Measurements from ENCODE around the gene PAK4.

The PAK4 gene

DNA sequence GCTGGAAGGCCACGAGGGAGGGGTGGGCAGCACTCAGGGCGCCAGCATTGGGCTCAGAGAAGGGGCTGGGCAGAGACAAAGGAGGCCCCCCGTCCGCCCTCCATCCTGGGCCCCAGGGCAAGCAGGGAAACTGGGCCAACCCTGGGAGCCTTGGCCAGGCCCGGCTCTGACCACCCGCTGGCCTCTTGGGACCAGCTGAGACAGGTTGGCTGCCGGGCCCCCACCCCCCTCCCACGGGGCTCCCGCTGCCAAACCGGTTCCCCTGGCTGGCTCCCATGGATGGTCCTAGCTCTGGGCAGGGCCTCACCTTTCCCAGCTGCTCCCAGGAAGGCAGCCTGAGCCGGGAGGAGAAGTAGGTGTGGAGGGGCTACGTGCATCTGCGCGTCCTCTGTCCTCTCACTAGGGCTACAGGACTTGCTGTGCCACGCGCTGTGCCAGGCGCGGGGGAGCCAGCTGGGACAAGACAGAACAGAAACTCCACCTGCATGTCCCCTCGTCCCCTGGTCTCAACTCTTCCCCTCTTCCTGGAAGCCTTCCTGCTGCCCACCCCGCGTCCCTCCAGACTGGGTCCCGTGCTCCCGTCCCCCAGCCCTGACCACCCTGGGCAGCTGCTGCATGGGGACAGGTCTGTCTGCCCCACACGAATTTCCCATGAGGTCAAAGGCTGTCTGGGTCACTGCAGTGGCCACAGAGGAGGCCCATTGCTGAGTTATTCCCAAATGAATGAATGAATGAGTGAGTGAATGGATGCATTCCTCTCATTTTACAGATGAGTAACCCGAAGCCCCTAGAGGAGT lies 42.1 kb downstream of the PAK4 start:
- no peak for DNase-seq

DNA sequence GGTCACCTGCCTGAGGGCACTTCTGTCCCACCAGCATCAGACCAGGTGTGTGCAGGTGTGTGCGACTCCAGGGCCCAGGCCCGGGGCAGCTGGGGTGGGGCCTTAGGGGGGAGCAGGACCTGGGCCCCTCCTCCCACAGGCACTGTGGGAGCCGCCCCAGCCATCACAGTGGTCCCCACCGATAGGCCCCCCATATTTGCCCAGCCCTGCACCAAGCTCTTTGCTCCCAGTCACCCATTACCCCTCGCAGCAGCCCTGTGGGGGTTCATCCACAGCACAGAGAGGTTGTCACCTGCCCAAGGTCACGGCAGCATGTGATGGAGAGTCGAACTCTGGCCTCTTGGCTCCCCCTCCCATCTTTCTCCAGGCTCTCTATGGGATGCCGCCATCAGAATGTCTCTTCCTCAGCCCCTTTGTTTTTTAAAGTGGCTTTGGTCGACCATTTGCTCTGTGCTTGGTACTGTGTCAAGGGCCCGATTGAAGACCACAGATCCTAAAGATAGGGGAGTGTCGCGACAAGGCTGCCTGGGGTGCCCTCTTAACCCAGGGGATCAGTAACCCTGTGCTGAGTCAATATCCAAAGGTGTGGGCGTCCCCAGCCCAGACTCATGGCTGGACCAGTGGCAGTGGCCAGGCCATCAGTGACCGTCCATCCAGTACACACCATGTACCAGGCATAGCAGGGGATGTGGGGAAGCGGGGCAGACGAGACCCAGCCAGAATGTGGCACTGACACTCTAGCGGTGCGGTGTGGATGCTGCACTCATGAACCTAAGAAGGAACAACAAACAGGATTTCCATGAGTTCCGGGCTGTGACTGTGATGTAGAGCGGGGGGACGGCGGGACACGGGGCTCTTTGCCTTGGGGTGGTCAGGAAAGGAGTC lies 42.9 kb downstream of the PAK4 start:
- DNase-seq: no peak

DNA sequence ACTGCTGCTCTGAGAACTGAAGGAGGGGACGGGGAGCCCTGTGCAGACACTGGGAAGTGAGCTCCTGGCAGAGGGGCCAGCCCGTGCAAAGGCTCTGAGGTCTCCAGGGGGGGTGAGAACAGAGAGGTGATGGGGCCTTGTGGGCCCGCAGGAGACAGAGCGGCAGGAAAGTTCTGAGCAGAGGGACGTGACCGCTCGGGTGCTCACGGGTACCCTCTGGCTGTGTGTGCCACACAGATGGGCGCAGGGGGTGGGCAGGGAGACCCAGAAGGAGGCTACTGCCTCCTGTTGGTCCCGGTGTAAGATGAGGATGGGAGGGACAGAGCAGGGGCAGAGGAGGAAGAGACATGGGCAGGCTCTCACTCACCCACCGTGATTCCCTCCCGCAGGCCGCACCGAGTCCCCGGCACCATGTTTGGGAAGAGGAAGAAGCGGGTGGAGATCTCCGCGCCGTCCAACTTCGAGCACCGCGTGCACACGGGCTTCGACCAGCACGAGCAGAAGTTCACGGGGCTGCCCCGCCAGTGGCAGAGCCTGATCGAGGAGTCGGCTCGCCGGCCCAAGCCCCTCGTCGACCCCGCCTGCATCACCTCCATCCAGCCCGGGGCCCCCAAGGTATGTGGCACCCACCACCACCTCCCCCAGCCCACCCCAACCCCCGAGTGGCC lies 43.7 kb downstream of the PAK4 start:
- no peak for DNase-seq

DNA sequence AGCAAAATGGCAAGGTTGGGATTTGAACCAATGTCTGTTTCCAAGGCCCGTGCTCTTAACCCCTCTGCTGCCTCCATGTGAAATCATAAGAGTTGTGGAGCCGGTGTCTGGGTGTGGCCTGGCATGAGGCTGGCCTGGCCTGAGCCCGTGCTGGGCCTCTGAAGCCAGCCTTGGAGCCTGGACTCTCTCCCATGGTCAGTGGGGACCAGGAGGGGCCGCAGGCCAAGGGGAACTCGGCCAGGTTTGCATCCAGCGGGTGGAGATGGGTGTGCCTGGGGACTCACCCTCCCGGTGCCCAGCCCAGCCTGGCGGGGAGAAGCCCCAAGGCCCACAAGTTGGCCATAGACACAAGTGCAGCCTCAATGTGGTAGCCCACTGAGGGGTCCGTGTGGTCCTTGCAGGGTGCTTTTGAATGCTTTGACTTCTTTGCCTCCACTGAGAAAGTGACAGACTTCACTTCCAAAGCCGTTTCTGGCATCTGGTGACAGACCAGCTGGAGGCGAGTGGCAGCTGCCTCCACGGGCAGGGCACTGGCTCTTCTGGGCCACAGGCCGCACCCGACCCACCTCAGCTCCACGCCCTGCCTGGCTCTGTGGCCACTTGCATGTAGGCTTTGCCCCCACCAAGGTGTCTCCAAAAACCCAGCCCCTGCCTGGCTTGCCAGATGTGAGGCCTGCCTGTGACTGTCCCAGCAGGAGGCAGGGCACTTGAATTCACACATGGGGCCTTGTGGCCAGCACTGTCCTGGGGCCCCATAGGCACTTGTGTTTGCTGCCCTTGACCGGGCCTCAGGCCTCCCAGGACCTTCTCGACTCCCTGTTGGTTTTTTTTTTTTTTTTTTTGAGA lies 45.0 kb downstream of the PAK4 start:
- DNase-seq: no peak

DNA sequence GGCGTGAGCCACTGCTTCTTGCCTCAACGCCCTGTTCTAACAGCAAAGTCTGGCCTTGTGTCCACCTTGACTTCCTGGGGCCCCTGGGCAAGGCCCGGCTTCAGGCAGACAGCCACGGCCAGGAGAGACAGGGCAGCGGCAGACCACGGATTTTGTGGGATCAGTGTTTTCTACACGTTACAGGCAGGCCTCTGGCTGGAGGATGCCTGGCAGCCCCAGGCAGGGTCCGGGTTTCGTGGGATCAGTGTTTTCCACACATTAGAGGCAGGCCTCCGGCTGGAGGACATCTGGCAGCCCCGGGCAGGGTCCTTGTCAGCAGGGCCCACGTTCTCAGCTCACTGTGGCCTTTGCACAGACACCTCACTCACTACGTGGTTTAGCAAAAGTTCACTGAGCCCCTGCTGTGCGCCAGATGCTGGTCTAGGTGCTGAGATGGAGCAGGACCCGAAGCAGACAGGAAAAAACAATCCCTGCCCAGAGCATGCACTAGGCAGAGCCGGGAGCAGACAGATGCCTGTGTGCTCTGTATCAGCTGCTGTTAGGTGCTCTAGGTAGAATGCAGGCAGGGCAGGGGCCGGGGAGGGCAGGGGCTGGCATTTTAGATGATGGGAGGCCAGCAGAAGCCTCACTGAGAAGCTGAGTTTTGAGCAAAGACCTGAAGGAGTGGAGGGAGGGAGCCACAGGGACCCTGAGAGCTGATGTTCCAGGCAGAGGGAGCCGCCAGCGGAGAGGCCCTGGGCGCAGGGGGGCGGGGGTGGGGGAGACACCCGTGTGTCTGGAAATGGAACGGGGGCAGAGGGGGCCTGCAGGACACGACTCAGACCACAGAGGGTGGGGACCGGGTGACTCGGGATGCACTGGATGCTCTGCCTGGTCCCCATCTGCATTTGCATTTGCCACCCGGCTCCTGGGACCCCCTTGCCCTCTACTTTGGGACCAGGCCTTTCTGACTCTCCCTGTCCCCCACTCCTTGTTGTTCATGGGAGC lies 46.2 kb downstream of the PAK4 start:
- DNase-seq: no peak

DNA sequence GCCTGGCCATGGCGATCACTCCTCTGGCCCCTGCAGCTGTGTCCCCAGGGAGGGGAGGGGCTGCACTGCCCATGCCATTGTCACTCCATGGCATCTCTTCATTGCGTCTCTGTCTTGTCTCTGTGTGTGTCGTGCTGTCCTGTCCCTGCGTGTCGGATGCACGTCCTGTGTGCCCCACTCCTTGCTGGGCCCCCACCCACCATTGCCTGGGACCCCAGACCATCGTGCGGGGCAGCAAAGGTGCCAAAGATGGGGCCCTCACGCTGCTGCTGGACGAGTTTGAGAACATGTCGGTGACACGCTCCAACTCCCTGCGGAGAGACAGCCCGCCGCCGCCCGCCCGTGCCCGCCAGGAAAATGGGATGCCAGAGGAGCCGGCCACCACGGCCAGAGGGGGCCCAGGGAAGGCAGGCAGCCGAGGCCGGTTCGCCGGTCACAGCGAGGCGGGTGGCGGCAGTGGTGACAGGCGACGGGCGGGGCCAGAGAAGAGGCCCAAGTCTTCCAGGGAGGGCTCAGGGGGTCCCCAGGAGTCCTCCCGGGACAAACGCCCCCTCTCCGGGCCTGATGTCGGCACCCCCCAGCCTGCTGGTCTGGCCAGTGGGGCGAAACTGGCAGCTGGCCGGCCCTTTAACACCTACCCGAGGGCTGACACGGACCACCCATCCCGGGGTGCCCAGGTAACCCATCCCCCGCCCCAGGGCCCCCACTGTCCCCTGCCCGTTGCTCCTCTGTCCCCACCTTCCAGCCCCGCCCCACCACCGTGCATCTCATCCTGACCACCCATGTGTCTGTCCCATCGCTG lies 47.3 kb downstream of the PAK4 start:
- no peak for DNase-seq

DNA sequence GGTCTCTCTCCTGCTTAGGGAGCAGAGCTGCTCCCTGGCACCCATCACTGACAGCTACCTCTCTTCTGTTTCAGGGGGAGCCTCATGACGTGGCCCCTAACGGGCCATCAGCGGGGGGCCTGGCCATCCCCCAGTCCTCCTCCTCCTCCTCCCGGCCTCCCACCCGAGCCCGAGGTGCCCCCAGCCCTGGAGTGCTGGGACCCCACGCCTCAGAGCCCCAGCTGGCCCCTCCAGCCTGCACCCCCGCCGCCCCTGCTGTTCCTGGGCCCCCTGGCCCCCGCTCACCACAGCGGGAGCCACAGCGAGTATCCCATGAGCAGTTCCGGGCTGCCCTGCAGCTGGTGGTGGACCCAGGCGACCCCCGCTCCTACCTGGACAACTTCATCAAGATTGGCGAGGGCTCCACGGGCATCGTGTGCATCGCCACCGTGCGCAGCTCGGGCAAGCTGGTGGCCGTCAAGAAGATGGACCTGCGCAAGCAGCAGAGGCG lies 48.0 kb downstream of the PAK4 start:
- no peak for DNase-seq

DNA sequence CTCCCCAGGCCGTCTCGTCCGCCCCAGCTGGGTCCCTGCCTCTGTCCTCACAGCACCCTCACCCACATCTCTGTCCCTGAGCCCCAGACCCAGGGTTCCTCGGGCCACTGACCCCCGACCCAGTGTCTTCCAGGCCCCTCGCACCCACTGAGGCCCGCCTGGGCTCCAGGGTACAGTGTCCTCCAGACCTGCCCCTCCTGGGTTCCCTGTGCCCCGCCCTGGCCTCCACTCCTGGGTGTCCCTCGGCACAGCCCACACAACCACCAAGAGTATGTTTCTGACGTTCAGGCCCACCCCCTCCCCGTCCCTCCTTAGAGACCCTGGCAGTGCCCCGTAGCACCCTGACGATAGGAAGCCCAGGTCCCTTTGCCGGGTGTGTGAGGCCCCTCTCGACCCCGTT lies 48.6 kb downstream of the PAK4 start:
- no peak for DNase-seq

DNA sequence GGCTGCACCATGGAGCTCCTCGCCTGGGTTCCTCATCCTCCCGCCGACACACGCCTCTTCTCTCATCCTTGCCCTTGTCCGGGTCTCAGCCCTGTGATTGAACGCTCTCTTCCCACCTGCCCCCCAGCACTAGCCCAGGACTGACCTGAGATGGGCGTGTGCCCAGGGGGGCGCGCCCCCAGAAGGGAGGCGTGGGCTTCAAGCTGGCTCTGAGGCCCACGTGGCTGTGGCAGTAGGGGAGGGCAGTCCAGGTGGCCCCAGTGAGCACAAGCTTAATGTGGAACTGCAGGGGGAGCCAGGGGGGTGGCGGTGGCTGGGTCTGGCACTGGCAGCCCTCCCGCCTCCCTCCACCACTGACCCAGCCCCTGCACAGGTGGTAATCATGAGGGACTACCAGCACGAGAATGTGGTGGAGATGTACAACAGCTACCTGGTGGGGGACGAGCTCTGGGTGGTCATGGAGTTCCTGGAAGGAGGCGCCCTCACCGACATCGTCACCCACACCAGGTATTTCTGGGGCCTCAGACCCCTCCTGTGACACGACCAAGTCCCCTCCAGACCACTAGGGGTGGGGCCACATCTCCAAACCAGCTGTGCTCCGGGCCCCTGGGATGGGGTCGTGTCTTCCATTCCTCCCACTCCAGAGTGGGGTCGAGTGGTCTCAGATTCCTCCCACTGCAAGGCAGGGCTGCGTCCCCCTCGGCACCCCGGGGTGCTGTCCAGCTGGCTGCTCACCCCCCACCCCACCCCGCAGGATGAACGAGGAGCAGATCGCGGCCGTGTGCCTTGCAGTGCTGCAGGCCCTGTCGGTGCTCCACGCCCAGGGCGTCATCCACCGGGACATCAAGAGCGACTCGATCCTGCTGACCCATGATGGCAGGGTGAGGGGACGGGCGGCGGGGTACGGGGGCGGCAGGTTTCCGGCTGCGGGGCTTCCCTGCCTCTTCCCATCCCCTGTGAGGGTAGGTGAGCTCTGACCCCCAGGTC lies 49.3 kb downstream of the PAK4 start:
- DNase-seq: no peak

DNA sequence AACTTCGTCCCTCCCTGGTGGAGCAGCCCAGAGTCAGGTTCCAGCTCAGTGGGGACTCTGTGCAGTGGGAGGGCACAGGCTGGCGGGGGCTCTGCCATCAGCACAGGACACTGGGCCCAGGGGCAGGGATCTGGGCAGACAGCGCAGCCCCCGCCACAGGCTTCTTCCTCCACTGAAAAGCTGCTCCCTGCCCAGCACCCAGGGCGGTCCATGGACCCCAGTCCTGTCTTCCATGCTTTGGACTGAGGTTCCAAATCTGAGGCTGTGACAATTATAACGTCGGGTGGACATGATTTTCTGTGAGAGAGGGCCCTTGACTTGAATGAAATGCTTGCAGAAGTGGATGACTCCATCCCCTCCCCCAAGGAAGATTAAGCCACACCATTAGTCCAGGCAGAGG lies 50.0 kb downstream of the PAK4 start:
- DNase-seq: no peak

DNA sequence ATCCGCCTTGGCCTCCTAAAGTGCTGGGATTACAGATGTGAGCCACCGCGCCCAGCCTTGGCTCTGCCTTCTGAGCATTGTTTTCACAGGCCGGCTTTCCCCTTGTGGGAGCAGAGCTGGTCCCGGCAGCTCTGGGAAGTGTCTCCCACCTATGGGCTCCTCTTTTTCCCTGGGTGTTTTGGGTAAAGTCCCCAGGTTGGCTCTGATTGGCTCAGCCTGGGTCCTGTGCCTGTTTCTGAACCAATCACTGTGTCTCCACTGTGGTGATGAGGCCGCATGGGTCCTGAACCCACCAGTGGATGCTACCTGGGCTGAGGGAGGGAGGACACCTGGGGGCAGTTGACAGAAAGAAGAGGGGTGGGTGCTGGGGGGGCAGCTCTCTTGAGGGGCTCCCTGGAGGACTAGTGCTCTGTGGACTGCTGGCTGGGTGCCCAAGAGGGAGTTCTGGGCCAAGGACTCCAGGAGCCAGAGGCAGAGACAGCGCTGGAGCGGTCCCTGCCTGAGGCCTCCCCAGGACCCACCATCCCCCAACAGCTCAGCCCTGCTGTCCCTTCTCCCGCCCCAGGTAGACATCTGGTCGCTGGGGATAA lies 51.6 kb downstream of the PAK4 start:
- DNase-seq: no peak

DNA sequence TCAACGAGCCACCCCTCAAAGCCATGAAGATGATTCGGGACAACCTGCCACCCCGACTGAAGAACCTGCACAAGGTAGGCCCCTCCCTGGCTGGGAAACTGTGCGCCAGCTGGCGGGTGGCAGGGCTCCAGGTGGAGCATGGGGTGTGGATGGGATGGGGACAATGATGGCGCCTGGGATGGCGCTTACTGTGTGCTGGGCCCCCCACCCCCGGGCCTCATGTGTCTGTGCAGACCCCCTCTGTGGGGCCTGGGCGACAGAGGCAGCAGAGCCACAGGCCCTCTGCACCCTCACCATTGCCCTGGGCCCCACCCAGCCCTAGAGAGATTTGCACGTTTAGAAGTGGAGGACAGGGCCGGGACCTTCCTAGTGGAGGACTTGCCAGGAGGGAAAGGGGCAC lies 52.1 kb downstream of the PAK4 start:
- no peak for DNase-seq

DNA sequence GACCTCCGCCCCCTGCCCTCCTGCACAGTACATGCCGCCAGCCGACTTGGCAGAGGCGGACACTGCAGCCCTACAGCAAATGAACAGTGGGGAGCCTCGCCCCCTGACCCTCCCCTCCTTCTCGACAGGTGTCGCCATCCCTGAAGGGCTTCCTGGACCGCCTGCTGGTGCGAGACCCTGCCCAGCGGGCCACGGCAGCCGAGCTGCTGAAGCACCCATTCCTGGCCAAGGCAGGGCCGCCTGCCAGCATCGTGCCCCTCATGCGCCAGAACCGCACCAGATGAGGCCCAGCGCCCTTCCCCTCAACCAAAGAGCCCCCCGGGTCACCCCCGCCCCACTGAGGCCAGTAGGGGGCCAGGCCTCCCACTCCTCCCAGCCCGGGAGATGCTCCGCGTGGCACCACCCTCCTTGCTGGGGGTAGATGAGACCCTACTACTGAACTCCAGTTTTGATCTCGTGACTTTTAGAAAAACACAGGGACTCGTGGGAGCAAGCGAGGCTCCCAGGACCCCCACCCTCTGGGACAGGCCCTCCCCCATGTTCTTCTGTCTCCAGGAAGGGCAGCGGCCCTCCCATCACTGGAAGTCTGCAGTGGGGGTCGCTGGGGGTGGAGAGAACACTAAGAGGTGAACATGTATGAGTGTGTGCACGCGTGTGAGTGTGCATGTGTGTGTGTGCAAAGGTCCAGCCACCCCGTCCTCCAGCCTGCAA lies 52.9 kb downstream of the PAK4 start:
- DNase-seq: no peak

DNA sequence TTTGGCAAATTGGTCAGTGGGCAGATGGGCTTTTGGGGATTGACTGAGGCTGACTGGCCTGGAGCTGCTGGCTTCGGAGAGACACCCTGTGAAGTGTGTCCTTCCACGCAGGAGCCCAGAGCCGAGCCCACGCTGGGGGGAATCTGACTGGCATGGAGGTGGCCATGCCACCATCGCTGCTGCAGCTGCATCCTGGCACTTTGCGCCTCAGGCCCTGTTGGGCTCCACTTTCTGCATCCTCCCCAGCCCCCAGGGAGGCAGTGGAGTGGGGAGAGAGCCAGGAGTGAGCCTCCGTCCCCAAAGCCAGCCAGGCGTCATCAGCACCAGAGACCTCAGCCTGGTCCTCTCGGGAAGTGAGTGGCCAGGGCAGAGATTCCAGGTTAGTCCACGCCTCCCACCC lies 54.2 kb downstream of the PAK4 start:
- DNase-seq: no peak

DNA sequence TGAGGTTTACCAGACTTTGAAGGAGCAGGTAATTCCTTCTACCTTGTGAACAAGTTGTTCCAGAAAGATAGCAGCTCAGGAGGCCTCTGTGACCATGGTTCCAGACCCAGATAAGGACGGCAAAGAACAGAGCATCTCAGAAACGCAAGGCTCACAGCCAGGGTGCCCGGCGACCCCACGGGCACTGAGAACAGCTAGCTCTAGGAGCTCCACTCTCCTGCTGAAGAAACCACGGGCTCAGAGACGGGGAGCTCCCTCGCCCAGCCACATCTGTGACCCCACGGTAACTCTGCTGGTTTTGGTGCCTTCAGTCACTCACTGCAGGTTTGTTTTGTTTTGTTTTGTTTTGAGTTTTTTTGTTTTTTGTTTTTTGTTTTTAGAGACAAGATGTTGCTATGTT lies 55.2 kb downstream of the PAK4 start:
- no peak for DNase-seq

DNA sequence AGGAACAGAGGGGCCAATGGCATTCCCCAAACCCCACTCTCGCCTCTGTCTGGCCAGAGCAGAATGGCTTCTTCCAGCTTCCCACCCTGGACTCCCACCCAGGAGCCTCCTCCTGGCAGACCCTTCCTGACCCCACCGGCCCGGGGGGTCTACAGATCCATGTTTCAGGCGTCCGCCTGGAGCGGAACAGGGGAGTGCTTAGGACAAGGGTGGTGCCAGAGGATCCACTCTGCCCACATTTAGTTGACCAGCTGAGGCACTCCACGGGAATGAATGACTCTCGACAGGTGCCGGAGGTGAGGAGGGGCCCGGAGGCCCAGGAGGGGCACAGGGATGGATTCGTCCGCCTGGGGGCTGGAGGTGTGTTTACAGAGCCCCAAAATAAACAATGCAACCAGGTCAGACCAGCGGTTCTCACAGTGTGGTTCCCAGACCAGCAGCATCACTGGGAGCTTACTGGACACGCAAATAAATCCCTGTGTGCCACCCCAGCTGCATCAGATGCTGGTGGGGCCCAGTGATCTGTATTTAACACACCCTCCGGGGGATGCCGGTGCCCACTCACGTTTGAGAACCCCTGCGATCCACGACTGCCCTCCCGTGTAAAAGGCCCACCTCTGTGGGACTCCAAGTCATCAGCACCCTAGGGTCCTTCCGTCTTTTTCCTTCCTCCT lies 56.1 kb downstream of the PAK4 start:
- DNase-seq: no peak

DNA sequence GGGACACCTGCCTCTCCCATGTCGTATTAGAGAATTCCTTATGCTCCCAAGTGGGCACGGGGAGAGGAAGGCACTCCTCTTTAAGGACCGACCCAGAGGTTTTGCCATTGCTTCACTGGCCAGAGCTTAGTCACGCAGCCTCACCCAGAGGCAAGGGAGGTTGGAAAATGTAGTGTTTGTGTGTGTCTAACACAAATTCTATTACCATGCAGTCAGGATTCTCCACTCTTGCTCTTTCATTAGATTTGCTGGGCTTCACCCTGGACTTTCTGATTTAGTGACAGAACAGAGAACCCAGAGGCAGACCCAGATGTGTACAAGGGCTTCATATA lies 56.6 kb downstream of the PAK4 start:
- DNase-seq: no peak

DNA sequence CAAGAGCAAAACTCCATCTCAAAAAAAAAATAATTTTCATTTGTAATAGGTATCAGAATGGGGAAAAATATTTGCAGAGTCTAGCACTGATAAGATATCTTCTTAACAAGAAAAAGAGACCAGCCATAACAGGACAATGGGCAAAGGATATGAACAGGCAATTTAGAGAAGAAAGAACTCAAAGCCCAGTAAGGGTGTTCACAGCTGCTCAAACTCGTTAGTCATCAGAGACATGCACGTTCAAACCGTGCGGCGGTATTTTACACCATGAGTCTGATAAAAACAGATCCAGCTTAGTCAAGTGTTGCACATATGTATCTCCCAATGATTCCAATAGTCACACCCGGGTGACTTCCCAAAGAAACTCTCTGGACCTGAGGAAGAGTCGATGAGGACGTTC lies 57.5 kb downstream of the PAK4 start:
- DNase-seq: no peak
